ENCODE data around the gene MAPKAP1.

- TF ChIP-seq YY1 (IDR thresholded peaks at IDR 0.05; ENCODE audit: insufficient read depth, insufficient read length) (no peak), ZNF274 (IDR thresholded peaks at IDR 0.05; ENCODE audit: low read depth, low read length) (no peak), SUZ12 (IDR thresholded peaks at IDR 0.05; ENCODE audit: extremely low read depth, insufficient read depth, insufficient read length) (no peak)
Observed at GRCh38 chr9:125593581-125594222, 113.3 kb downstream of the MAPKAP1 start.
